Neural crest cell (in vitro differentiated cells): ENCODE results near the gene LEFTY2. TPM values are rescaled to one million over a fixed set of nuclear protein-coding genes. Genes with fewer than 3 reads are reported as not detected.

Experiments used
- DNase-seq: peaks from one replicate; pipeline ENCODE4 v3.0.0; 2021; ENCODE audit warnings: low read depth, mixed read lengths, low spot score
- H3K27ac Mint-ChIP-seq: one replicate; pipeline ENCODE4 v1.8.0; 2021; ENCODE audit warnings: mild to moderate bottlenecking, mixed read lengths; ENCODE audit not compliant: unreplicated experiment
- H3K27me3 Mint-ChIP-seq: 2 replicates; pipeline ENCODE4 v1.8.0; 2021; ENCODE audit warnings: low read depth, mild to moderate bottlenecking, mixed read lengths
- H3K36me3 Mint-ChIP-seq: 2 replicates; pipeline ENCODE4 v1.8.0; 2021; ENCODE audit warnings: low read depth, mild to moderate bottlenecking, mixed read lengths
- H3K4me1 Mint-ChIP-seq: 2 replicates; pipeline ENCODE4 v1.8.0; 2021; ENCODE audit warnings: mixed read lengths
- H3K4me3 Mint-ChIP-seq: one replicate; pipeline ENCODE4 v1.8.0; 2021; ENCODE audit warnings: mild to moderate bottlenecking, mixed read lengths
- H3K9me3 Mint-ChIP-seq: 2 replicates; pipeline ENCODE4 v1.8.0; 2021; ENCODE audit warnings: mixed read lengths
- CTCF ChIP-seq: fragments of 200-600 bp; sonication (generic); conservative IDR thresholded peaks from 2 replicates; pipeline ENCODE4 v1.5.0; 2021; ENCODE audit warnings: antibody characterized with exemption, mild to moderate bottlenecking
- long read RNA-seq: library from polyadenylated mRNA; unstranded; transcript quantifications from one replicate; pipeline ENCODE4 v2.0.0, GENCODE V29; 2020
- total RNA-seq: library from RNA; stranded (reverse); gene quantifications from 2 replicates; pipeline ENCODE4 v1.2.1, GENCODE V29; 2021

The LEFTY2 gene
- not detected in 2 replicates for total RNA-seq
- long read RNA-seq = 0 reads

GRCh38 chr1:225941187-225941941, at the start of gene LEFTY2:
TSS of gene LEFTY2 (minus strand) at chr1:225941220. CDS start at chr1:225941140, 80 bp downstream.
- DNase-seq = no peak
- H3K27me3 Mint-ChIP-seq = no peaks in the 10 kb centered on the region
- H3K4me3 Mint-ChIP-seq = no peak within 1 kb of the TSS
- H3K36me3 Mint-ChIP-seq = no peaks in the 10 kb centered on the region
- peaks cover 37% of the 10 kb centered on the region for H3K4me1 Mint-ChIP-seq
- H3K9me3 Mint-ChIP-seq = no peaks in the 10 kb centered on the region
- TF ChIP-seq CTCF = no peak
- no peak within 1 kb of the TSS for H3K27ac Mint-ChIP-seq

GRCh38 chr1:225987491-225988316, 46.7 kb upstream of the LEFTY2 start:
- Mint-ChIP-seq H3K4me1 (no peaks in the 10 kb centered on the region), H3K27me3 (no peaks in the 10 kb centered on the region), H3K9me3 (peaks cover 4% of the 10 kb centered on the region), H3K4me3 (no peak overlapping the region), H3K27ac (no peak overlapping the region), H3K36me3 (peaks cover 13% of the 10 kb centered on the region)
- peak; percentile 84 for TF ChIP-seq CTCF
- no peak for DNase-seq

GRCh38 chr1:225981714-225982113, 40.7 kb upstream of the LEFTY2 start:
- no peak for TF ChIP-seq CTCF
- Mint-ChIP-seq H3K4me1 (no peaks in the 10 kb centered on the region), H3K4me3 (no peak overlapping the region), H3K27ac (no peak overlapping the region), H3K9me3 (peaks cover 12% of the 10 kb centered on the region), H3K36me3 (peaks cover 39% of the 10 kb centered on the region), H3K27me3 (no peaks in the 10 kb centered on the region)
- DNase-seq = no peak

GRCh38 chr1:225980005-225980836, 39.2 kb upstream of the LEFTY2 start:
- H3K4me3 Mint-ChIP-seq = no peak overlapping the region
- H3K4me1 Mint-ChIP-seq = peaks cover 4% of the 10 kb centered on the region
- peaks cover 12% of the 10 kb centered on the region for H3K9me3 Mint-ChIP-seq
- peaks cover 35% of the 10 kb centered on the region for H3K36me3 Mint-ChIP-seq
- TF ChIP-seq CTCF = no peak
- H3K27ac Mint-ChIP-seq = no peak overlapping the region
- no peak for DNase-seq
- no peaks in the 10 kb centered on the region for H3K27me3 Mint-ChIP-seq

- no peaks in the 10 kb centered on the region for H3K27me3 Mint-ChIP-seq
- peaks cover 12% of the 10 kb centered on the region for H3K9me3 Mint-ChIP-seq
- peaks cover 4% of the 10 kb centered on the region for H3K4me1 Mint-ChIP-seq
- DNase-seq = no peak
- H3K27ac Mint-ChIP-seq = no peak overlapping the region
- peaks cover 35% of the 10 kb centered on the region for H3K36me3 Mint-ChIP-seq
- no peak overlapping the region for H3K4me3 Mint-ChIP-seq
- no peak for TF ChIP-seq CTCF
Observed at GRCh38 chr1:225979421-225979820, 38.4 kb upstream of the LEFTY2 start.
